CD14-positive monocyte (primary cell): ENCODE results near the gene TTLL10. TPM values are rescaled to one million over a fixed set of nuclear protein-coding genes. Genes with fewer than 3 reads are reported as not detected.
"Not testable (repeated sequence)": the region's sequence is repeated elsewhere in the genome, so short reads cannot be mapped to it uniquely, and the experiment has no call there.

Source experiments
- DNase-seq, 3 donors: peaks; one replicate each; pipeline ENCODE4 v3.0.0-alpha.2; 2011 to 2022
- H2AFZ ChIP-seq: 2 replicates; pipeline ENCODE4 v1.6.0; 2012; ENCODE audit warnings: mild to moderate bottlenecking, low read depth, low read length, inconsistent platforms; ENCODE audit not compliant: insufficient read depth, poor library complexity, severe bottlenecking
- H3K27ac ChIP-seq, 2 donors: 1 replicate in 1 of 2; 2 replicates in 1 of 2; pipeline ENCODE4 v1.5.1; 2012 to 2013; ENCODE audit warnings: low read length in 2 of 2, control low read depth in 1 of 2, inconsistent platforms in 1 of 2, low read depth in 1 of 2, mild to moderate bottlenecking in 1 of 2
- H3K27me3 ChIP-seq, 2 donors: one replicate each; pipeline versions ENCODE4 v1.6.0 to v1.6.1; 2011 to 2013; ENCODE audit warnings: low read length in 2 of 2; ENCODE audit not compliant: control insufficient read depth in 2 of 2, insufficient read depth in 2 of 2
- H3K36me3 ChIP-seq, 2 donors: replicated peaks in 1 of 2; 1 replicate in 1 of 2; 2 replicates in 1 of 2; pipeline versions ENCODE4 v1.5.1 to v1.6.1; 2012 to 2013; ENCODE audit warnings: low read length in 2 of 2, control low read depth in 1 of 2, inconsistent platforms in 1 of 2, mild to moderate bottlenecking in 1 of 2; ENCODE audit not compliant: insufficient read depth in 2 of 2, control insufficient read depth in 1 of 2
- H3K4me1 ChIP-seq, 2 donors: 1 replicate in 1 of 2; 2 replicates in 1 of 2; pipeline versions ENCODE4 v1.5.1 to v1.6.1; 2012 to 2013; ENCODE audit warnings: low read length in 2 of 2, control low read depth in 1 of 2, inconsistent platforms in 1 of 2, mild to moderate bottlenecking in 1 of 2, moderate library complexity in 1 of 2; ENCODE audit not compliant: insufficient read depth in 2 of 2, control insufficient read depth in 1 of 2
- H3K4me2 ChIP-seq: replicated peaks from 2 replicates; pipeline ENCODE3; 2012; ENCODE audit warnings: low read length, moderate library complexity, mild to moderate bottlenecking; ENCODE audit not compliant: poor library complexity, severe bottlenecking; ENCODE audit errors: extremely low read depth
- H3K4me3 ChIP-seq, 3 experiments: fragments of 200-600 bp in 1 of 3; sonication (generic) in 1 of 3; replicated peaks in 1 of 3; 1 replicate in 2 of 3; 2 replicates in 1 of 3; pipeline ENCODE4 v1.5.1; 2011 to 2013; ENCODE audit warnings: low read length in 3 of 3, mild to moderate bottlenecking in 3 of 3, control low read depth in 2 of 3, low read depth in 2 of 3, inconsistent platforms in 1 of 3, moderate library complexity in 1 of 3
- H3K79me2 ChIP-seq: 2 replicates; pipeline ENCODE4 v1.6.0; 2012; ENCODE audit warnings: mild to moderate bottlenecking, control low read depth, inconsistent platforms, low read length, moderate library complexity; ENCODE audit not compliant: insufficient read depth
- H3K9ac ChIP-seq: 2 replicates; pipeline ENCODE4 v1.6.0; 2017; ENCODE audit warnings: low read length, mild to moderate bottlenecking; ENCODE audit not compliant: insufficient read depth, poor library complexity, severe bottlenecking
- H3K9me3 ChIP-seq, 2 donors: replicated peaks in 1 of 2; 1 replicate in 1 of 2; 2 replicates in 1 of 2; pipeline versions ENCODE4 v1.5.1 to v1.6.1; 2012 to 2013; ENCODE audit warnings: low read length in 2 of 2, control low read depth in 1 of 2; ENCODE audit not compliant: control insufficient read depth in 1 of 2, insufficient read depth in 1 of 2
- H4K20me1 ChIP-seq: 2 replicates; pipeline ENCODE4 v1.6.0; 2012; ENCODE audit warnings: mild to moderate bottlenecking, low read length, control low read depth, moderate library complexity; ENCODE audit not compliant: insufficient read depth
- H3K27ac Mint-ChIP-seq, 7 donors: one replicate each; pipeline ENCODE4 v1.8.0; 2020; ENCODE audit warnings: mild to moderate bottlenecking in 7 of 7, mixed read lengths in 7 of 7, moderate library complexity in 6 of 7, inconsistent platforms in 2 of 7
- H3K27me3 Mint-ChIP-seq, 3 donors: one replicate each; pipeline ENCODE4 v1.8.0; 2021 to 2022; ENCODE audit warnings: low read depth in 3 of 3, mild to moderate bottlenecking in 3 of 3, mixed read lengths in 3 of 3, moderate library complexity in 3 of 3, inconsistent platforms in 1 of 3
- H3K36me3 Mint-ChIP-seq, 2 donors: one replicate each; pipeline ENCODE4 v1.8.0; 2020; ENCODE audit warnings: mixed read lengths in 2 of 2, inconsistent platforms in 1 of 2, mild to moderate bottlenecking in 1 of 2
- H3K4me1 Mint-ChIP-seq: one replicate; pipeline ENCODE4 v1.8.0; 2020; ENCODE audit warnings: mild to moderate bottlenecking, mixed read lengths
- H3K4me3 Mint-ChIP-seq, 2 donors: one replicate each; pipeline ENCODE4 v1.8.0; 2020; ENCODE audit warnings: mild to moderate bottlenecking in 2 of 2, mixed read lengths in 2 of 2, moderate library complexity in 1 of 2
- H3K9me3 Mint-ChIP-seq, 7 donors: one replicate each; pipeline ENCODE4 v1.8.0; 2020 to 2022; ENCODE audit warnings: mixed read lengths in 7 of 7, mild to moderate bottlenecking in 6 of 7, moderate library complexity in 6 of 7, inconsistent platforms in 2 of 7
- CTCF ChIP-seq: fragments of 200-600 bp; IDR thresholded peaks from one replicate; pipeline ENCODE4 v1.8.0; 2022; ENCODE audit warnings: antibody characterized with exemption, mild to moderate bottlenecking
- WGBS: methylation state at CpG from one replicate; pipeline ENCODE4 v1.1.5; 2013; ENCODE audit warnings: missing lambda C conversion rate; ENCODE audit not compliant: insufficient coverage; 5-methylcytosine and 5-hydroxymethylcytosine counted together
- intact Hi-C, 2 donors: fragments of 100-400 bp; cut with micrococcal nuclease; formaldehyde crosslinking; loops; one replicate each; pipeline versions ENCODE4 v1.15.0 to v1.15.1; 2023
- polyA plus RNA-seq, 3 donors: library from polyadenylated mRNA; depleted of rRNA in 1 of 3; unstranded in 2 of 3; stranded (reverse) in 1 of 3; fragments of 300-500 nt in 2 of 3; fragments of >200 nt in 1 of 3; fragmentation: Illumina TruSeq in 2 of 3; gene quantifications; 1 replicate in 2 of 3; 2 replicates in 1 of 3; pipeline ENCODE4 v1.2.3, GENCODE V29; 2012 to 2021

Gene TTLL10
- polyA plus RNA-seq, 3 donors, result 0.06 TPM; not detected in 2

DNA sequence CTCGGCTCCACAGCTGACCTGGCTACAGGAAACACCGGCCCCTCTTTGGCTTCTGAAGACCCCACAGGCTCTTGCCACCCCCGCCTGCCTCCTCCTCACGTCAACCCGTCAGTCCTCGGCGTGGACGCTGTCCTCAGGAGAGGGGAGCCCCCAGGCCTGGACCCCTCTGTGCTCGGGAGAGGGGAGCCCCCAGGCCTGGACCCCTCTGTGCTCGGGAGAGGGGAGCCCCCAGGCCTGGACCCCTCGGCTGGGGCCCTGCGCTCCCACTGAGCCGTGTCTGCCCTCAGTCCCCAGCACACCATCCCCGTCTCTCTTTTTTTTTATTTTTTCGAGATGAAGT lies 31.8 kb upstream of the TTLL10 start:
- peaks cover 9 to 38% (median 24%) of the 10 kb centered on the region in 3 donors for H3K27me3 Mint-ChIP-seq
- no peak overlapping the region for H3K9ac ChIP-seq
- no peaks in the 10 kb centered on the region for H3K79me2 ChIP-seq
- no peak overlapping the region for H2AFZ ChIP-seq
- no peak overlapping the region for H3K27ac ChIP-seq
- DNase-seq, result no peak
- H3K36me3 Mint-ChIP-seq, result no peaks in the 10 kb centered on the region
- no peak overlapping the region for H3K4me3 ChIP-seq
- H3K36me3 ChIP-seq, result no peaks in the 10 kb centered on the region
- peaks cover 4% of the 10 kb centered on the region for H3K4me1 Mint-ChIP-seq
- peaks cover 0 to 2% (median 0%) of the 10 kb centered on the region in 7 donors for H3K9me3 Mint-ChIP-seq
- H3K27me3 ChIP-seq, result peaks cover 0 to 13% of the 10 kb centered on the region in 2 donors
- no peaks in the 10 kb centered on the region for H3K9me3 ChIP-seq
- H4K20me1 ChIP-seq, result no peaks in the 10 kb centered on the region
- no peak overlapping the region for H3K4me3 Mint-ChIP-seq
- TF ChIP-seq CTCF, result no peak
- peaks cover 3 to 10% of the 10 kb centered on the region in 2 donors for H3K4me1 ChIP-seq
- WGBS, result 92% methylated on average over 11 of the region's 15 CpGs
- intact Hi-C loops, result no loop called here
- no peak overlapping the region for H3K27ac Mint-ChIP-seq
- H3K4me2 ChIP-seq, result no peak overlapping the region

DNA sequence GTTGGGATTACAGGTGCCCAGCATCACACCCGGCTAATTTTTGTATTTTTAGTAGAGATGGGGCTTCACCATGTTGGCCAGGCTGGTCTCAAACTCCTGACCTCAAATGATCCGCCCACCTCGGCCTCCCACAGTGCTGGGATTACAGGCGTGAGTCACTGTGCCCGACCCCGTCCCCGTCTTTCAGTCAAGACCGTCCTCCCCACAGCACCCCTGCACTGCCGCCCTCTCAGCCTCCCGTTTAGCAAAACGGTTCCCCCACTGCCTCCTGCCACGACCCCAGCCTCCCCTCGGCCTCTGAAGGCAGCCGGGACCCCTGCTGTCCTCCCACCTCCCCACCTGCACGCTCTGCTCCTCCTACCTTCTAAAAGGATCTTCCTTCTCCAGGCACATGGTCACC lies 31.3 kb upstream of the TTLL10 start:
- 88% methylated on average over 10 of the region's 15 CpGs for WGBS

More for the DNA sequence above, 31.3 kb upstream of the TTLL10 start:
- H3K9ac ChIP-seq, H4K20me1 ChIP-seq, H2AFZ ChIP-seq, H3K4me2 ChIP-seq, H3K9me3 ChIP-seq, H3K4me3 Mint-ChIP-seq, H3K9me3 Mint-ChIP-seq, intact Hi-C loops, H3K4me1 Mint-ChIP-seq, DNase-seq, H3K36me3 Mint-ChIP-seq, H3K4me3 ChIP-seq, H3K79me2 ChIP-seq, H3K36me3 ChIP-seq, H3K4me1 ChIP-seq, H3K27ac ChIP-seq: not testable (repeated sequence)
- peaks cover 8 to 34% (median 22%) of the 10 kb centered on the region in 3 donors for H3K27me3 Mint-ChIP-seq
- H3K27me3 ChIP-seq, result peaks cover 0 to 11% of the 10 kb centered on the region in 2 donors
- peak overlapping the region in 1 of 7 donors; percentile 42 for H3K27ac Mint-ChIP-seq
